Osteoblast (primary cell): ENCODE results near the gene IGSF1. TPM values are rescaled to one million over a fixed set of nuclear protein-coding genes. Genes with fewer than 3 reads are reported as not detected.

Experiments
- DNase-seq: peaks from one replicate; pipeline ENCODE4 v3.0.0; 2011; ENCODE audit warnings: low spot score, mixed read lengths; ENCODE audit not compliant: insufficient read length; ENCODE audit errors: missing footprints
- H2AFZ ChIP-seq: 2 replicates; pipeline ENCODE4 v1.6.0; 2011; ENCODE audit warnings: mild to moderate bottlenecking, low read length
- H3K27ac ChIP-seq: 2 replicates; pipeline ENCODE4 v1.5.1; 2011; ENCODE audit warnings: mild to moderate bottlenecking, low read depth, low read length, moderate library complexity
- H3K27me3 ChIP-seq: 2 replicates; pipeline ENCODE4 v1.6.0; 2012; ENCODE audit warnings: mild to moderate bottlenecking, control low read depth, inconsistent platforms, low read length, moderate library complexity; ENCODE audit not compliant: insufficient read depth
- H3K36me3 ChIP-seq: 2 replicates; pipeline ENCODE4 v1.5.1; 2011; ENCODE audit warnings: mild to moderate bottlenecking, low read length, control low read depth, moderate library complexity; ENCODE audit not compliant: insufficient read depth
- H3K4me1 ChIP-seq: 2 replicates; pipeline ENCODE4 v1.5.1; 2011; ENCODE audit warnings: mild to moderate bottlenecking, low read length, control low read depth, moderate library complexity; ENCODE audit not compliant: insufficient read depth
- H3K4me2 ChIP-seq: 2 replicates; pipeline ENCODE4 v1.6.0; 2011; ENCODE audit warnings: mild to moderate bottlenecking, low read length; ENCODE audit not compliant: insufficient read depth
- H3K4me3 ChIP-seq: fragments of 200-600 bp; sonication (generic); 3 replicates; pipeline ENCODE4 v1.5.1; 2012; ENCODE audit warnings: mild to moderate bottlenecking, low read length, inconsistent platforms; ENCODE audit not compliant: insufficient read depth
- H3K79me2 ChIP-seq: 2 replicates; pipeline ENCODE4 v1.6.0; 2012; ENCODE audit warnings: mild to moderate bottlenecking, low read length, control low read depth, inconsistent platforms; ENCODE audit not compliant: insufficient read depth
- H3K9me3 ChIP-seq: 2 replicates; pipeline ENCODE4 v1.5.1; 2011; ENCODE audit warnings: low read depth, low read length, control low read depth
- H4K20me1 ChIP-seq: 2 replicates; pipeline ENCODE4 v1.6.0; 2012; ENCODE audit warnings: mild to moderate bottlenecking, low read length, control low read depth; ENCODE audit not compliant: insufficient read depth
- CTCF ChIP-seq: IDR thresholded peaks from 2 replicates; pipeline ENCODE4 v1.5.1; 2011; ENCODE audit warnings: mild to moderate bottlenecking, low read depth, low read length, moderate library complexity; ENCODE audit errors: extremely low read depth
- total RNA-seq: library from RNA; depleted of rRNA; stranded (reverse); fragments of >200 nt; gene quantifications from 2 replicates; pipeline ENCODE4 v1.2.3, GENCODE V29; 2012

The IGSF1 gene
- total RNA-seq, 1 donor: 1.1 TPM

GRCh38 chrX:131306601-131307000, 17.5 kb upstream of the IGSF1 start:
- no peak for DNase-seq
- no peak overlapping the region for H3K27ac ChIP-seq
- no peak for TF ChIP-seq CTCF
- no peaks in the 10 kb centered on the region for H3K9me3 ChIP-seq
- peaks cover 3% of the 10 kb centered on the region for H3K27me3 ChIP-seq
- no peaks in the 10 kb centered on the region for H4K20me1 ChIP-seq
- no peak overlapping the region for H3K4me3 ChIP-seq
- no peaks in the 10 kb centered on the region for H3K36me3 ChIP-seq
- H3K79me2 ChIP-seq: no peaks in the 10 kb centered on the region
- H3K4me2 ChIP-seq: no peak overlapping the region
- H2AFZ ChIP-seq: no peak overlapping the region
- H3K4me1 ChIP-seq: no peaks in the 10 kb centered on the region

GRCh38 chrX:131305926-131306325, 16.8 kb upstream of the IGSF1 start:
- no peaks in the 10 kb centered on the region for H4K20me1 ChIP-seq
- no peak for DNase-seq
- H3K4me2 ChIP-seq: no peak overlapping the region
- H3K36me3 ChIP-seq: no peaks in the 10 kb centered on the region
- no peak for TF ChIP-seq CTCF
- no peak overlapping the region for H2AFZ ChIP-seq
- H3K27ac ChIP-seq: no peak overlapping the region
- no peaks in the 10 kb centered on the region for H3K9me3 ChIP-seq
- H3K27me3 ChIP-seq: peaks cover 3% of the 10 kb centered on the region
- no peaks in the 10 kb centered on the region for H3K4me1 ChIP-seq
- H3K4me3 ChIP-seq: no peak overlapping the region
- H3K79me2 ChIP-seq: no peaks in the 10 kb centered on the region

GRCh38 chrX:131302701-131303100, 13.6 kb upstream of the IGSF1 start:
- no peaks in the 10 kb centered on the region for H4K20me1 ChIP-seq
- H3K9me3 ChIP-seq: no peaks in the 10 kb centered on the region
- H3K36me3 ChIP-seq: no peaks in the 10 kb centered on the region
- no peak overlapping the region for H3K27ac ChIP-seq
- H3K79me2 ChIP-seq: no peaks in the 10 kb centered on the region
- no peak for DNase-seq
- no peak overlapping the region for H3K4me3 ChIP-seq
- no peak overlapping the region for H3K4me2 ChIP-seq
- no peaks in the 10 kb centered on the region for H3K4me1 ChIP-seq
- peaks cover 3% of the 10 kb centered on the region for H3K27me3 ChIP-seq
- no peak for TF ChIP-seq CTCF
- H2AFZ ChIP-seq: no peak overlapping the region

GRCh38 chrX:131301155-131301554, 12.0 kb upstream of the IGSF1 start:
- Histone ChIP-seq H3K9me3 (no peaks in the 10 kb centered on the region), H4K20me1 (no peaks in the 10 kb centered on the region), H3K4me2 (no peak overlapping the region), H3K4me1 (no peaks in the 10 kb centered on the region), H3K4me3 (no peak overlapping the region), H3K79me2 (no peaks in the 10 kb centered on the region), H2AFZ (no peak overlapping the region), H3K27me3 (peaks cover 4% of the 10 kb centered on the region), H3K27ac (no peak overlapping the region), H3K36me3 (no peaks in the 10 kb centered on the region)
- DNase-seq: no peak
- TF ChIP-seq CTCF: no peak
